Suprapubic skin (tissue), 4 donors: ENCODE measurements around the gene PCNX2. TPM values are rescaled to one million over a fixed set of nuclear protein-coding genes. Genes with fewer than 3 reads are reported as not detected.

Experiments used
- DNase-seq, 2 donors: peaks; one replicate each; pipeline ENCODE4 v3.0.0-alpha.2; 2019; ENCODE audit warnings: low spot score in 2 of 2
- H3K27ac ChIP-seq: fragments of 200-600 bp; sonication (generic); one replicate; pipeline ENCODE4 v1.5.1; 2019
- H3K27me3 ChIP-seq: fragments of 200-600 bp; sonication (generic); one replicate; pipeline ENCODE4 v1.5.1; 2019
- H3K36me3 ChIP-seq: fragments of 200-600 bp; sonication (generic); one replicate; pipeline ENCODE4 v1.5.1; 2019
- H3K4me1 ChIP-seq: fragments of 200-600 bp; sonication (generic); one replicate; pipeline ENCODE4 v1.5.1; 2019
- H3K4me3 ChIP-seq: fragments of 200-600 bp; sonication (generic); one replicate; pipeline ENCODE4 v1.5.1; 2019; ENCODE audit warnings: mild to moderate bottlenecking
- H3K9me3 ChIP-seq: fragments of 200-600 bp; sonication (generic); one replicate; pipeline ENCODE4 v1.5.1; 2019
- EP300 ChIP-seq: sonication (generic); formaldehyde crosslinking; IDR thresholded peaks from one replicate; pipeline ENCODE4 v1.6.1; 2017; ENCODE audit warnings: antibody characterized with exemption
- POLR2A ChIP-seq, 2 donors: fragments of 450-650 bp; IDR thresholded peaks; one replicate each; pipeline ENCODE4 v1.6.1; 2017; ENCODE audit warnings: antibody characterized with exemption in 2 of 2, mild to moderate bottlenecking in 2 of 2, moderate library complexity in 2 of 2
- POLR2AphosphoS5 ChIP-seq, 3 donors: sonication (generic); formaldehyde crosslinking; IDR thresholded peaks; one replicate each; pipeline ENCODE4 v1.6.1; 2017; ENCODE audit warnings: antibody characterized with exemption in 3 of 3
- WGBS: methylation state at CpG from one replicate; pipeline ENCODE4 v1.1.5; 2018; 5-methylcytosine and 5-hydroxymethylcytosine counted together
- total RNA-seq, 4 donors: library from RNA; depleted of rRNA; stranded (reverse); fragments of >200 nt; gene quantifications; one replicate each; pipeline ENCODE4 v1.1.0, GENCODE V29; 2016
- TF ChIP-seq, protein P1 (sequence below), 2 donors: fragments of 200-600 bp in 1 of 2; fragments of 450-650 bp in 1 of 2; sonication (generic) in 1 of 2; IDR thresholded peaks; one replicate each; pipeline ENCODE4 v1.5.1; 2016 to 2019; ENCODE audit warnings: antibody characterized with exemption in 2 of 2, mild to moderate bottlenecking in 1 of 2, moderate library complexity in 1 of 2

The PCNX2 gene
- total RNA-seq, 4 donors from 2014 or later: 8.9 to 21.4 (median 14.3) TPM

DNA sequence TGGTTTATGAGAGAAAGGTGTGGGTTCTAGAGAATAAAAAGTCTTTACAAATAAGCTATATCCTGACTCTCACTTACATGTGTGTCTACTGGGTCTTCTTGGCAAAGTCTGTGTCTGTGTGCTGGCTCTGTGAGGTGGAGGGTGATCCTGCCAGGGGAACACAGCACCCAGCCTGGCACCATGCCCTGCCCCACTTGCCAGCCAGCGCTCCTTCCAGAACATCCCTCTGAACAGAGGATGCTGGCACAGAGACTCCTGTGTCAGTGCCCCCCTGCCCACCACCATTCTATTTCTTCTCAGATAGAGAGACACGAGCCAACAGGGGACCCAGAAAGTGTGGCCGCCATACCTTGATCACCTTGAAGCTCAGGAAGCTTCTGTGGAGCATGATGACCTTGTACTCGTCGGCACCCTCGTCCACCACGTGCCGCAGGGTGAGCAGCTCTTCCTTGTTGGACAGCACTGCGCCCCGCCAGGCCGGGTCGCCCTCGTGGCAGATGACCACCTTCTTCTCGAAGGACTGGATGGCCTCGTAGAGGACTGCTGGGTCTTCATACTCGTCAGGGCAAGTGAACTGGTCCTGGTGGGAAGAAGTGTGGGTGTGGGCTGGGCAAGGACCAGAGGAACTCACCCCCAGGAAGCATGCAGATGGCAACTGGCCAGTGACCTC lies 295.4 kb downstream of the PCNX2 start:
- Histone ChIP-seq H3K36me3 (peaks cover 28% of the 10 kb centered on the region), H3K4me1 (no peaks in the 10 kb centered on the region), H3K9me3 (no peaks in the 10 kb centered on the region), H3K4me3 (no peak overlapping the region), H3K27me3 (no peaks in the 10 kb centered on the region), H3K27ac (no peak overlapping the region)
- no peak for DNase-seq
- 92% methylated on average over 15 of the region's 16 CpGs for WGBS
- TF ChIP-seq POLR2A (IDR thresholded peaks at IDR 0.05): no peak
- no peak for TF ChIP-seq EP300
- TF ChIP-seq, protein P1, sequence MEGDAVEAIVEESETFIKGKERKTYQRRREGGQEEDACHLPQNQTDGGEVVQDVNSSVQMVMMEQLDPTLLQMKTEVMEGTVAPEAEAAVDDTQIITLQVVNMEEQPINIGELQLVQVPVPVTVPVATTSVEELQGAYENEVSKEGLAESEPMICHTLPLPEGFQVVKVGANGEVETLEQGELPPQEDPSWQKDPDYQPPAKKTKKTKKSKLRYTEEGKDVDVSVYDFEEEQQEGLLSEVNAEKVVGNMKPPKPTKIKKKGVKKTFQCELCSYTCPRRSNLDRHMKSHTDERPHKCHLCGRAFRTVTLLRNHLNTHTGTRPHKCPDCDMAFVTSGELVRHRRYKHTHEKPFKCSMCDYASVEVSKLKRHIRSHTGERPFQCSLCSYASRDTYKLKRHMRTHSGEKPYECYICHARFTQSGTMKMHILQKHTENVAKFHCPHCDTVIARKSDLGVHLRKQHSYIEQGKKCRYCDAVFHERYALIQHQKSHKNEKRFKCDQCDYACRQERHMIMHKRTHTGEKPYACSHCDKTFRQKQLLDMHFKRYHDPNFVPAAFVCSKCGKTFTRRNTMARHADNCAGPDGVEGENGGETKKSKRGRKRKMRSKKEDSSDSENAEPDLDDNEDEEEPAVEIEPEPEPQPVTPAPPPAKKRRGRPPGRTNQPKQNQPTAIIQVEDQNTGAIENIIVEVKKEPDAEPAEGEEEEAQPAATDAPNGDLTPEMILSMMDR (IDR thresholded peaks at IDR 0.05): no peak

- H3K9me3 ChIP-seq: no peaks in the 10 kb centered on the region
- TF ChIP-seq EP300 (no peak), POLR2AphosphoS5 (IDR thresholded peaks at IDR 0.05) (no peak), POLR2A (IDR thresholded peaks at IDR 0.05) (no peak)
- TF ChIP-seq, protein P1 (IDR thresholded peaks at IDR 0.05): no peak
- DNase-seq: no peak
- WGBS: 79% methylated on average over 3 of the region's 3 CpGs
- no peaks in the 10 kb centered on the region for H3K4me1 ChIP-seq
- no peaks in the 10 kb centered on the region for H3K27me3 ChIP-seq
- H3K36me3 ChIP-seq: peaks cover 28% of the 10 kb centered on the region
- no peak overlapping the region for H3K27ac ChIP-seq
- H3K4me3 ChIP-seq: no peak overlapping the region
These were observed 296.9 kb downstream of the PCNX2 start for GRCh38 chr1:232998646-232999045.

- Histone ChIP-seq H3K4me3 (no peak overlapping the region), H3K27ac (no peak overlapping the region), H3K27me3 (no peaks in the 10 kb centered on the region), H3K4me1 (no peaks in the 10 kb centered on the region), H3K36me3 (peaks cover 28% of the 10 kb centered on the region), H3K9me3 (no peaks in the 10 kb centered on the region)
- DNase-seq: peak in 1 of 2 donors; percentile 6
- no peak for TF ChIP-seq EP300
- no peak for TF ChIP-seq POLR2A (IDR thresholded peaks at IDR 0.05)
- WGBS: 98% methylated on average over 8 of the region's 15 CpGs
These were observed 297.4 kb downstream of the PCNX2 start for GRCh38 chr1:232998138-232998537.

GRCh38 chr1:232996143-232996542 lies 299.4 kb downstream of the PCNX2 start:
- TF ChIP-seq, protein P1 (IDR thresholded peaks at IDR 0.05): no peak
- no peak for TF ChIP-seq EP300
- TF ChIP-seq POLR2AphosphoS5 (IDR thresholded peaks at IDR 0.05): no peak
- no peak for TF ChIP-seq POLR2A (IDR thresholded peaks at IDR 0.05)
- H3K4me3 ChIP-seq: no peak overlapping the region
- no peaks in the 10 kb centered on the region for H3K27me3 ChIP-seq
- no peak overlapping the region for H3K27ac ChIP-seq
- no peaks in the 10 kb centered on the region for H3K9me3 ChIP-seq
- 90% methylated on average over 2 of the region's 2 CpGs for WGBS
- H3K4me1 ChIP-seq: no peaks in the 10 kb centered on the region
- no peak for DNase-seq
- peaks cover 28% of the 10 kb centered on the region for H3K36me3 ChIP-seq

DNA sequence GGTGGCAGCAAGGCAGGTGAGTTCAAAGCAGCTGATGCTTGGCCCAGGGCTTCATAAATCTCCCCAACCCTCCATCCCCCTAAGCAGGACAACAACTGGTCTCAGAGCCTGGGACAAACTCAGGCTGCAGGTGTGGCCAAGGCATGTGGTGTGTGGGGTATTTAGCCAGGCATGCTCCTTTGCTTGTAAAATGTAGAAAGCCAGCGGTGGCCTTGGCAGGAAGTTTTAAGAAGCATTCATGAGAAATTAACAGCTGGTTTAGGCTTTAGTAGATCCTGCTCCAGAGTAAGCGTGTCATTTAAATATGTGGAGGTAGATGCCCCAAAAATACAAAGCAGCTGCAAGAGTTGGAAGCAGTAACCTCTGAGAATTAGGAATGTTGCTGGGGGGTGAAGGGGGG lies 300.3 kb downstream of the PCNX2 start:
- peaks cover 28% of the 10 kb centered on the region for H3K36me3 ChIP-seq
- TF ChIP-seq, protein P1 (IDR thresholded peaks at IDR 0.05): no peak
- TF ChIP-seq POLR2A (IDR thresholded peaks at IDR 0.05): no peak
- TF ChIP-seq EP300: no peak
- no peak for TF ChIP-seq POLR2AphosphoS5 (IDR thresholded peaks at IDR 0.05)
- DNase-seq: peak in 1 of 2 donors; percentile 16

GRCh38 chr1:232993555-232993954 lies 302.0 kb downstream of the PCNX2 start:
- Histone ChIP-seq H3K9me3 (no peaks in the 10 kb centered on the region), H3K27me3 (no peaks in the 10 kb centered on the region), H3K4me1 (no peaks in the 10 kb centered on the region), H3K27ac (no peak overlapping the region), H3K36me3 (peaks cover 21% of the 10 kb centered on the region), H3K4me3 (no peak overlapping the region)
- no peak for TF ChIP-seq EP300
- no peak for DNase-seq
- 87% methylated on average over 3 of the region's 3 CpGs for WGBS

More for the DNA sequence above, 300.3 kb downstream of the PCNX2 start:
- WGBS: 89% methylated on average over 2 of the region's 2 CpGs
- no peaks in the 10 kb centered on the region for H3K4me1 ChIP-seq
- no peak overlapping the region for H3K4me3 ChIP-seq
- H3K27me3 ChIP-seq: no peaks in the 10 kb centered on the region
- no peaks in the 10 kb centered on the region for H3K9me3 ChIP-seq
- H3K27ac ChIP-seq: no peak overlapping the region
